ENCODE measurements around the gene CDH22. TPM values are rescaled to one million over a fixed set of nuclear protein-coding genes. Genes with fewer than 3 reads are reported as not detected.

CDH22 gene
- total RNA-seq, 1 donor from 2014 or later, result not detected

DNA sequence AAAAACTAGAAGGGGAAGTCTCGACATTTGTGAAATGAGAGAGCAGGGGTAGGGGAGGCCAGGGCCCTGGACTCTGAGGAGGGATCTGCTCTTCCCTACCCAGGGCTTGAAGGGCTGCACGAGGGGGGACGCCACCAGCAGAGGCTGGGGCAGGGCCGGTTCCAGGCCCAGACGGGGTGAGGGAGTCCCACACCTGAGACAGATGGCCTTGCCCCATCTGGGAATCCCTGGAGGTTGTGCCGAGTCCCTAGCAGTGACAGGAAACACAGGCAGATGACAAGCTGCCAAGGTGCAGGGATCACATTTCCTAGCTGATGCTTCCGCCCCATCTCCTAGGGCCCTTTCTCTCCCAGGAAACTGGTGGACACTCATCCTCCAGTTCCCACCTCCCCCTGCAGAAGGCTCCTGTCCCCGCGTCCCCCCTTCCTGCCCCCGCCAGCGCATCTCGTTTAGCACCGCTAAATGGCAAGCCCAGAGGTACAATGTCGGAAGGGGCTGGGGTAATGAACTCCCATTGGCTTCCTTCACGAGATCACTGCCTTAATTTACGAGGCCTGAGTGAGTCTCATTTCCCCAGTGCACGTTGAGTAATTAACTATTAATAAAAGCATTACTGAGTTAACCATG, 35.2 kb upstream of the CDH22 start:
- intact Hi-C loops (cut with micrococcal nuclease), result no loop called here

DNA sequence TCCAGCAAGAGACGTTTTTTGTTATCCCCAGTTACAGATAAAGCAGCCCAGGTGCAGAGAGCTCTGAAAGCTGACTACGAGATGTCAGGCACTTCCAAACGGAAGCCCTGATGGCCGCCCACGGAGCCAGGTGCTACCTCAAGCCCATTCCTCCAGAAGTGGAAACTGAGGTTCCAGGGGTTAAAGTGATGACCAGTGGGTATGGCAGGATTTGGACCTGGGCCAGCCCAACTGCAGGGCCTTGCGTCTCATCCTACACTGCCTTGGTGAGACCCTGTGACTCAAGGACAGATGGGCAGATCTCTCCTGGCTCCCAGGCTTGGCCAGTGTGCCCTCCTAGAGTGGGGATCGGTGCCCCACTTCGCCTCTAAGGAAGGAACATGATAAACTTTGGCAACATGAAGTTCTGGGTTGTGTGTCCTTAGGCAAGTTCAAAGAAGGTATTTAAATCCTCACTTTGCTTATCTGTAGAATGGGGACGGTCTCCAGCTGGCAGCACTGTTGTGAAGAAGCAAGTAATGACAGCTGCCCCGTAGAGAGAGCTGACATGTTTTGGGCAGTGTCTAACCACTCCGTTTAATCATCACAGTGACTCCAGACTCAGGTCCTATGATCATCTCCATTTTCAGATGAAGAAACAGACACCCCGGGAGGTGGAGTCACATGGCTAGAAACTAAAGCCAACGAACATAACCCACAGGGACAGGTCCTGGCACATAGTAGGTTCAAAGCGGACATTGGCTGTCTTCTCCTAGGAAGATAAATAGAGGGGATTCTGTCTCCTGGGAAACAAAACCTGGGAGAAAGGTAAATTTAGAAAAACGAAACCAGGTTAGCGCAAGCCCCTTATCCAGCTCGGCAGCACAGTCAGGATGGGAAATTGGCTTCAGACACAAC, 34.4 kb upstream of the CDH22 start:
- intact Hi-C loops (cut with micrococcal nuclease), result no loop called here

DNA sequence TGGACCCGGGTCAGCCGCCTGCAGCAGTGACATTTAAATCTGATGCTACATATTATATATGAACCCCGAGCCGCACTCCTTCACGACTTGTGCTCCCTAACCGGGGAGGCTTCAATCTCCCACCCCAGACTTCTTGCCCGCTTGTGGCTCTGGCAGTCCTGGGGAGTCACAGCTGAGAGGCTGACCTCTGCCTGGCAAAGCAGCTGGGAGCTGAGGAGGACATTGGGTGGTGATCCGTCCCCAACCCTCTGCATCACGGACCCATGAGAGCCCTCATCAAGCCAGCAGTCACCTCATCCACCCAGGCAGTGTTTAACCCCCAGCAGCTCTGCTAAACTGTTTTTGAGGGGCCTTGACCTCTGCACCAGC, 33.7 kb upstream of the CDH22 start:
- intact Hi-C loops (cut with micrococcal nuclease), result no loop called here

DNA sequence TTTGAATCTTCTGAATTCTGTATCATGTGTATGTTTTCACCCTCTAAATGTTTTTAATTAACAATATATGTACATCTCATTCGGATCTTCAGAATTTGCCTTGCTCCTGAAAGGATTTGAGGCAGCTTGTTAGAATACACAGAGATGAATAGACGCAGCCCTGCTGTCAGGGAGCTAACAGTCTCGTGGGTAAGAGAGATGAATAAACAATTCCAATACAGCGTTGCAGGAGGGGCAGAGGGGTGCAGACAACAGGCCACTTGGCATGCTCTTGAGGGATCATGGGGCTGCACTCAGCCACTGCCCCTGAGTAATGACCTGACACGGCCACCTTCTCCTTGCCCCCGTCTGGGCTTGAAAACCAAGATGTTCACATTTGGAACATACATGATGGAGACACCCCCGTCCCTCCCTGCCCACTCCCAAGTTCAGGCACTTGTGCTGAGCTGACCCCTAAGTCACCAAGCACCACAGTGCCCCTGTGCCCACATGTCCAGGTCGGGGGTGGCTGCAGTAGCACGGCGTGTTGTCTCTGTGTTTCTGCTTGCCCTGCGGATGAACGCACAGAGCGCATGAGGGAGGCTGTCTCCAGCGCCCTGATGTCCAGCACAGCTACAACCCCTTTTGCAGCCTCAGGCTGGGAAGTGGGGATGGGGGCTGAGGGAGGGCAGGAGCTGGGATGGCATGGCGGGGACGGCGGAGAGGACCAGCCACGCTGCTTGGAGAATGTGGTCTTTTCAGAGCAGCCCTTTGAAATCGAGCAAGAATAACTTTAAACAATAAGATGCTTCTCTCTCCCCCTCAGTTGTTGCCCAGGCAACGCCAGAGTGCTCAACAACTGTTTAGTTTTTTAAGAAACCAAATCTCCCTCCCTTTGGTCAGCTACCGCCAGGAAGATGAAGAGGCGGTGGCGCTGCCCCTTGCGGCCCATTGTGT, 33.0 kb upstream of the CDH22 start:
- intact Hi-C loops (cut with micrococcal nuclease), result no loop called here

DNA sequence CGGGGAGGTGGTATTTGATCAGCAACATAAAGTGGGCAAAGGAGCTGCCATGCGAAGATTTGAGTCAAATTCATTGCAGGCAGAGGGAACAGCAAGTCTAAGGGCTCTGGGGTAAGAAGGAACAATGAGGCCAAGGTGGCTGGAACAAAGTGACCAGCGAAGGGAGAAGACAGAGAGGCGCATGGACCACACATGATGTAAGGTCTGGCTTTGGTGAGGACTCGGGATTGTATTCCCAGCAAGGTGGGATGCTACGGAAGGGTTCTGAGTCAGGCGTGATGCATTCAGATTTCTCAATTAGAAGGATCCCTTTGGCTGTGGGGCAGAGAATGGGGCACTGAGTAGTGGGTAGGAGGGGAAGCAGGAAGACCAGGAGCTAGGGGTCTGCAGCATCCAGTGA, 30.7 kb upstream of the CDH22 start:
- intact Hi-C loops (cut with micrococcal nuclease), result no loop called here

DNA sequence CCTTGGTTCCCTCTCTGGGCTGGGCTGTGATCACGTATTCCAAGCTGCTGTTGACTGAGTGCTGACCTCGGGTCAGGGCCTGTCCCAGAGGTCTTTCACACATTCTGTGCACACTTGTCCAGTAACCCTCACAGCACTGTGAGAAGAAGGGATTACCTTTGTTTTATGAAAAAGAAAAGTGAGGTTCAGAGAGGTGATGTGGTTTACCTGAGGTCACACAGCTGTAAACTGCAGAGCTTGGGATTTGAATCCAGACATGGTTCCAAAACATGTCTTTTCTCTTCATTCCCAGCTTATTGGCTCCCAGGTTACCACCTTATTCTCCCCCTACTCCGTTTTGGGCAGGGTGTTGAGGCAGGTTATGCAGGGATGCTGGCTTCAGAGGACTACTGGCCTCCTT, 28.4 kb upstream of the CDH22 start:
- intact Hi-C loops (cut with micrococcal nuclease), result no loop called here

DNA sequence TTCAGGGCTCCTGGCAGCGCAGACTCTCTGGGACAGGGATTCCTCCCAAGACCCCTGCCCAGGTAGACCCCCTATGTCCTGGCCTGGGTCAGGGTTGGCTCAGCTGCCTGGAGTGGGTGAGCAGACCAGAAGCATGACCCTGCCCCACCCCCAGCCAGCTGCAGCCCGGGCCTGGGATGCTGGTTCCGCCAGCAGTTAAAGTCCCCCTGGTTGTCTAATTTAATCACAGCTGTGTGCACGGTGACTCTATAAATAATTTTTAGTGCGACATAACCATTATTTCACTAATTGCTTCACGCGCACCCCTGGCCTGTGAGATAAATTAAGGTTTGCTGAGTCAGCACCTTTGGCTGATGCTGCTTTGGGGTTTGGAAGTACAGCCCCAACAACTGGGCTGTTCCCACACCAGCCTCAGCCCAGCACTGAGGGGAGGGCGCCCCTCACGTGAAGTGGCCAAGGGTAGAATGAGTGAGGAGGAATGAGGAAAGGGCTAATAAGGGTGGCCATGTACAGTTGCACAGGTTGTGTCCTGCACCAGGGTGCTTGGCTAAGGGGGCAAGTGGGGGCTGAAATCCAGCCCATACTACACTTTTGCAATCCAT, 26.1 kb upstream of the CDH22 start:
- intact Hi-C loops (cut with micrococcal nuclease), result no loop called here

DNA sequence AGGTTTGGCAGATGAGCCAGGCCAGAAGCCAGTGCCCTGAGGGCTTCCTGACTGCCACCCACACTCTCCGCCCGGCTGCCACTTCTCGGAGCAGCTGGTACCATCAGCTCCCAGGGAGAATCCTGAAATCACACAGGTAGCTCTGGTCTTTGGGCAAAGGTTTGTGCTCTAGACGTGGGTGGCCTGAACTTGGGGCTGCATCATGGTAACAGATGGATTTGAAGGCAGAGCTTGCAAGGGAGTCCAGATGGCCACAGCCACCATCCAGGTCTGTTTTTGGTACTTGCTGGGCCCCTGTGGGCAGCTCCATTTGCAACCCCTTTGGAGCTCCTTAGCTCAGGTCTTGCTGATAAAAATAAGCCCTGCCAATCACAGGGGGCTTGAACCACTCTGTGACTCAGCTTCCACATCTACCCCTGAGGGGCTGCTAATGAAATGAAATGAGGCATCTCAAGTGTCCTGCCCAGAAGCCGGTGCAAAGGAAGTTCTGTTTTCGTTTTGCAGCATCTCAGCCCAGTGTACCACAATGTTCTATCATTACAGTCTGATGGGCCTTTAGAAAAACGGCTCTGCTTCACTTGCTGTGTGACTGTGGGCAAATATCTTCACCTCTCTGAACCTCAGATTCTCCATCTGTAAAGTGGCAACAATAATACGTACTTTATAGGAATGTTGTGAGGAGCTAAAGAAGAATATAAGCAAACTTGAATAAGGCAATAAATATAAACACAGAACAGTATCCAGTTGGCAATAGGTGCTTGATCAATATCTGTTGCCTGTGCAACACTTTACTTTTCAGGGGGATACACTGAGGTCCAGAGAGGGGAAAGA, 25.1 kb upstream of the CDH22 start:
- intact Hi-C loops (cut with micrococcal nuclease), result no loop called here

DNA sequence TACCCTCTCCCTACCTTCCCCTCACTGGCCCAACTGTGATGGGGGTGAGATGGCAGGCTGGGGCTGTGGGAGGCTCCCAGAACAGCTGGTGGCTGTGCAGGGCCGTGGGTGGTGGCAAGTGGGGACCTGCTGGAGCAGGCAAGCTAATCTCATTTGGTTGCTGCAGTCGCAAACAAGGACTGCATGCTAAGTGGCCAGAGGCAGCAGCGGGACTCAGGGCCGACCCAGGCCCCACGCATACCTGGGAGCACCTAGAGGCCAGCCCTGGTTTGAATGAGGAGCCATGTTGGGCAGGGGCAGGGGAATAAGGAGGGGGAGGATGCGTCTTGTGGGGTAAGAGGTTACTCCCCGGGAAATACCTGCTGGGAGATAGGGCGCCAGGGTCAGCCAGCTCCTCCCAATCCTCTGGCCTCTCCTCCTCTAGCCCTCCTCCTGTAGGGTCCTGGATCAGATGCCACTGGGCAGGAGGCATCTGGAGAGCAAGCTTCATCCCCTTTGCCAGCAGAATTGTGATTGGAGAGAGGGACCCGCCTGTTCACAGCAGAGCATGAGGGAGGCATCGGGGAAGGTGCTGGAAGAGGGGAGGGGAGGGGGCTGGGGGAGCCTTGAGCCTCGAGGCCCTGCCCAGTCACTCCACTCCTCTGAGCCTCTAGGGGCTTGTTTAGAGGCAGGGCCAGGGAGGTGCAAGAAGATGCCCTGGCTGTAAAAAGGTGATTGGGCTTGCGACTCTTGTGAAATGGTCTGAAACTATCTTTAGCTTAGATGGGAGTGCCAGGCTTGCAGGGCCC, 24.3 kb upstream of the CDH22 start:
- intact Hi-C loops (cut with micrococcal nuclease), result no loop called here

DNA sequence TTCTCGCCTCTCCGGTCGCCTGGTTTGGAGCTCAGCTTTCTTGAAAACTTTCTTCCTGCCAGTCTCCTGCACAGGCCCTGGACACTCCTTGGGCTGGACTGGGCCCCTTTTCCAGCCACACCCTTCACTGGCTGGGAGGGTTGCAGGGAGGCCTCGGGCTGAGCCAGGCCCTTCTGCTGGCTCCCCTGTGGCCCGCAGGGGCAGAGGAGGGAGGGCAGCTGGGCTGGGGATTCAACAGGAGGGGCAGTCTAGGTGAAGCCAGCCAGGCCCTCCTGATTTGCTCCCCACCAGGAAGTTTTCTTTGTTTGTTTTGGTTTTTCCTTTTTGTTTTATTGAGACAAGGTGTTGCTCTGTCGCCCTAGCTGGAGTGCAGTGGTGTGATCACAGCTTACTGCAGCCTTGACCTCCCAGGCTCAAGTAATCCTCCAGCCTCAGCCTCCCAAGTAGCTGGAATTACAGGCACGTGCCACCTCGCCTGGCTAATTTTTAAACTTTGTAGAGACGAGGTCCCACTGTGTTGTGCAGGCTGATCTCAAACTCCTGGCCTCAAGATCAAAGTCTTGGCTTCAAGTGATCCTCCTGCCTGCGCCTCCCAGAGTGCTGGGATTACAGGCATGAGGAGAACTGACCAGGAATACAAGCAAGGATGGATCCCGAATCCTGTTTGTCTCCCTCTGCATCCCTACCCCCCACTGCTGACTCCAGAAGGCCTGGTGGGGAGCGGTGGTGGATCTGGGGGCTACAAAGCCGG, 23.5 kb upstream of the CDH22 start:
- intact Hi-C loops (cut with micrococcal nuclease), result no loop called here

DNA sequence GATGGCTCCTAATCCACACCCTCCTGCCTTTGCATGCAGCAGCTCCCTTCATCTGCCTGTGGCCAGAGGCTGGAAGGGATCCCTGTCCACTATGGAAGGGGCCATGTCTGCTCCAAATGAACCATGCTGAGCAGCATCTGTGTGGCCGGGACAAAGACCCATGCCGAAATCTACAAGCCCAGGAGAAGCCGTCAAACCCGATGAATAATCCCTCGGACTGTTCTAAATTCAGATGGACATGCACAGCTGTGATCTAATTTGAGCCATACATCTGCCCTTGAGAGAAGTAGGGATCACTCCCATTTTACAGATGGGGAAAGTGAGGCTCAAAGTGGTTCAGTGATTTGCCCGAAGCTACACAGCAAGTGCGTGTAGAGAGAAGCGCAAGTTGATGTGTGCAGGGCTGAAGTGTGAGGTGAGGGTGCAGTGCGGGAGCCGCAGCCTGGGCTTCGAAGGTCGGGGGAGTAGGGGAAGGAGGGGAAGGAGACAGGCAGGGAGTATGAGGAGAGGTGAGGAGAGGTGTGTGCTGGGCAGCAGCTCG, 22.6 kb upstream of the CDH22 start:
- intact Hi-C loops (cut with micrococcal nuclease), result no loop called here

DNA sequence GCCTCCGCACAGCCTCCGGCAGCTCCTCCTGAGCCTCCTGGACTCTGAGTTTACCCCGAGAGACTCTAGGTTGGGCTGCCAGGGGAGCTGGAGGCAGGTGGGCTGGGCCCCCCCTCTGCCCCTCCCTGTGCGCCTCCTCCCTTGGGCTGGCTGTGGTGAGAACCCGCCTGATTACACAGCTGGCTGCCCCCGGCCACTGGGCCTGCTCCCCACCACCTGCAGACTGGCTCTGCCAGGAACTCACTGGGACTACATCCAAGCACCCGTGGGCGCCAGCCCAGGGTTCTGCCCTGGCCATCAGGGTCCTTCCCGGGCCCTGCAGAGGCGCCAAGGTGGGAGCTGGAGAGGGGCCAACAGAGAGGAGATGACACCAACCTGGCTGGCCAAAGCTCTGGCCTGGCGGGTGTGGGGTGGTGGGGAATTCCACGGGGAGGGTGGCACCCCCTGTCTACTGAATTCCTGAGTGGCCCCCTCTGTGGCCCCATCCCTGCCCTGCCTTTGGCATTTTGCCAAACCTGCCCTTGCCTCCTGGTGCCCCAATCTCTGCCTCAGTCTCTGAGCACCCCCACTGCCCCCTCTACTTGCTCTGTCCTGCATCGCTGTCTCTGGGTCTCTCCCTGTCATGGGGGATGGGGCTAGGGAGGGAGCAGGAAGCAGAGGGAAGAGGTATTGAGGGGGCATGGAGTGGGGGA, 21.9 kb upstream of the CDH22 start:
- intact Hi-C loops (cut with micrococcal nuclease), result no loop called here

DNA sequence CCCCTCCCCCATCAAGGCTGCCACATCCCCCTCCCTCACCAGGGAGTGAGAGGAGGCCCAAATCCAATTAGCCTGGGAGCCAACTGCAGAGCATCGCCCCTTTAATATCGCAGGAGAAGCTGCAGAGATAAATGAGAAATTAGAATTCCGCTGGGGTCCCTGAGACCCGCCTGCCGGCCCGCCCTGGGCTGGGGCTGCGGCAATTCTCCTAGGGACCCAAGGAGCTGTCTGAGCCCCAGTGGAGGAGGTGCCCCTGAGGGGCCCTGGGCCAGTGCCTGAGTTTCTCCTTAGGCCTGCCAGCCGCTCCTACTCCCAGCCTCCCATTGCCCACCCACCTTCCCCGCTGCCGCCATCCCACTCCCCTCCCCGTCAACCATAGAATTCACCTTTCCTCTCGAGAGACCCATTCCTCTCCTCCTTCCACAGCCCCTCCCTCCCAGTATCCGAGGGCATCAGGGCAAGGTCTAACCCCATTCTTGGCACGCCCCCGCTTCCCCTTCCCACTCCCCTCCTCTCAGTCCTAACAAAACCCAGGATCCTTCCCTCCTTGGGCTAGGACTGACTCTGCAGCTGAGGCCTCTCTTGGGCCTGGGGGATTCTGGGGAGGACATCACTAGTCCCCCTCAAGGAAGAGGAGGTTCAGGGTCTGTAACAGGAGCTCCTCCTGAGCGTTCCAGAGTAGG, 20.0 kb upstream of the CDH22 start:
- intact Hi-C loops (cut with micrococcal nuclease), result no loop called here

DNA sequence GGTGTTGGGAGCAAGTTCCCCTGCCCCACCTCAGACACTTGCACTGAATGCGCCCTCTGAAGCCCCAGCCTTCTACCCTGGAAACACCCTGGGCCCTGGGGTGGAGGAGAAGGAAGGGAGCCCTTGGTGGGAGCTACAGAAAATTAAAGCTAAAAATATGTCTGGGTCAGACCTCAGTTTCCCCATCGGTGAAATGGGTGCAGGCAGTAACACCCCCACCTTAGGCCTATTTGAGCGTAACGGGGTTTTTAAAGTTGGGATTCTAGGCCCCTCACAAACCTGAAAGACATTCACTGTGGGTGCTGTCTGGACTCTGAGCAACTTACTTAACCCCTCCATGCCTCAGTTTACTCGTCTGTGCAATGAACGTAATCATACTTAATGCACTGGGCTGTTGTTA, 19.3 kb upstream of the CDH22 start:
- intact Hi-C loops (cut with micrococcal nuclease), result no loop called here

DNA sequence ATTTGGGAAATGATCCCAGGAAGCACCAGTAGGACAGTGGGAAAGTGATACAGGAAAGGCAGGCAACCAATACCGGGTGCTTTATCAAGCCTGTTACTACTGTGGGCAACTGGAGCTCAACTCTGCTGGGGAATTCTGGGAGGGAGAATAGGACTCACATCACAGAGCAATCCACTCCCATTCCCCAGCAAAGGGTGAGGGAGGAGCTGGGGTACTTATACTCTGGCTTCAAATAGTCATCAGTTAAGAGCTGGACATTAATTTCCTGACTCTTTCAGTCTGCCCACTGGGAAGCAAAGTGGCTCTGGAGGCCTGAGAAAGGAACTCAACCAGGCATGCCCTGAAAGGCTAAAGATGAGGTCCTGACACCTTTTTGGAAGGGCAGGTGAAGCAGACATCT, 17.5 kb upstream of the CDH22 start:
- intact Hi-C loops (cut with micrococcal nuclease), result no loop called here

DNA sequence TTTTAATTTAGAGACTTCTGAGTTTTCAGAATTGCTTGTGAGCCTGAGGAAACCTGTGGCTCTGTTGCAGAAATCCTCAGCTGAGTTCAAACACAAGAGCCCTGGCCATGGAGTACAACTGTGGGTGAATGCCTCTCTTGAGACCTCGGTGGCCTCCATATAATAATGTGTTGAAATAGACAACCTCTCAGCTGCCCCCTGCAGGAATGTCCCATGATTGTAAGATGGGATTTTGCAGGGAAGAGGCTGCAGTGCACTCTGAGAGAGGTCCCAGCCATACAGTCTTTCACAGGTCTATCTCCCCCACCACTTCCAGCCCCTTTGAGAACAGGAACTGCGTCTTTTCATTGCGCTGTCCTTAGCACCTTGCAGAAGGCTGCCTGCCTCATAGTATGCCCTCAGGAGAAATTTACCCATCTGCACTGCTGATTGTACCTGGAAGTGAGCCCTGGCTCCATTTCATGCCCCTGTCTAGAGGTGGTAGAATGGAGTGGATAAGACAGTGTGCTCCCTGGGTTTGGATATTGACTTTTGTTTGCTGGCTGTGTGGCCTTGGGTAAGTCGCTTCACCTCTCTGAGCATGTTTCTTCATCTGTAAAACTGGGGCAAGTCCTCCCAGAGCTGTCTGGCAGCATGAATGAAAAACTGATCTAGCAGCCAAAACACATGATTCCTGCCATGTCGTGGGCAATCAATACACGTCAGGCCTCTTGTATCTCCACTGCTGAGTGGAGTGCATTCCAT, 16.8 kb upstream of the CDH22 start:
- intact Hi-C loops (cut with micrococcal nuclease), result no loop called here

DNA sequence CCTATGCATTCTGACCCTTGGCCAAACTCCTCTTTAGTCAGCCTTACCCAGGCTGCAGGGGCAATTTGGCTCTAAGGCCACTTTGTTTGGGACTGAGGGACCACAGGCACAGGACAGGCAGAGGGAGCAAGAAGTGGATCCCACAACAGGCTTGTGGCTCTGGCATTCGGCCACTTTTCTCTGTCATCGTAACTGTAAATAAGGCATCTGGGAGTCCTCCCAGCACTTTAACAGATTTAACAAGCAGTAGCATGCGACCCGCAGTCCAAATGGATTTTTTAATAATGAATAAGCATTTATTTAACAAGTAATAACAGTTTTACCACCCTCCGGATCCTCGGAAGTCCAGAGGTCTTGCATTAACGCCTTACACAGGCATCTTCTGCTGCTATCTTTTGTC, 16.1 kb upstream of the CDH22 start:
- intact Hi-C loops (cut with micrococcal nuclease), result no loop called here

Measured in T-helper 2 cell treated with Interferon-gamma antibody and Interleukin-4, amounts not matched to agents 100 ng/mL and 5 ng/mL, for 36 hours (primary cell).